Hepatocyte (in vitro differentiated cells): ENCODE measurements around the gene ADGRL3.

Experiments
- CTCF ChIP-seq: fragments of 200-600 bp; sonication (generic); IDR thresholded peaks from 2 replicates; pipeline ENCODE4 v1.5.1; 2016; ENCODE audit warnings: antibody characterized with exemption, mild to moderate bottlenecking; ENCODE audit not compliant: poor library complexity
- EZH2phosphoT487 ChIP-seq: fragments of 200-600 bp; sonication (generic); IDR thresholded peaks from one replicate; pipeline ENCODE4 v1.6.1; 2018; ENCODE audit warnings: antibody characterized with exemption, mild to moderate bottlenecking, low read depth, moderate library complexity; ENCODE audit not compliant: unreplicated experiment, severe bottlenecking

- TF ChIP-seq EZH2phosphoT487 (no peak), CTCF (no peak)
Observed at GRCh38 chr4:61336916-61337315, 136.8 kb downstream of the ADGRL3 start.
